Transverse colon (tissue), 4 donors: ENCODE measurements around the gene GTPBP4. TPM values are rescaled to one million over a fixed set of nuclear protein-coding genes. Genes with fewer than 3 reads are reported as not detected.
A peak's percentile ranks its signal among the peaks of the same experiment; 100 is the strongest.

Experiments used
- DNase-seq: peaks from one replicate; pipeline ENCODE4 v3.0.0-alpha.2; 2019
- H3K27ac ChIP-seq, 4 donors: fragments of 200-600 bp; sonication (generic); 2 replicates each; pipeline ENCODE4 v1.5.1; 2016 to 2018; ENCODE audit warnings: inconsistent platforms in 4 of 4
- H3K27me3 ChIP-seq: fragments of 200-600 bp; sonication (generic); 2 replicates; pipeline ENCODE4 v1.5.1; 2017; ENCODE audit warnings: inconsistent platforms
- H3K36me3 ChIP-seq, 4 donors: fragments of 200-600 bp; sonication (generic); 2 replicates each; pipeline ENCODE4 v1.5.1; 2017 to 2019; ENCODE audit warnings: inconsistent platforms in 4 of 4
- H3K4me1 ChIP-seq, 4 donors: fragments of 200-600 bp; sonication (generic); 2 replicates each; pipeline ENCODE4 v1.5.1; 2017 to 2020; ENCODE audit warnings: inconsistent platforms in 4 of 4
- H3K4me3 ChIP-seq, 4 donors: fragments of 200-600 bp; sonication (generic); 1 replicate in 1 of 4; 2 replicates in 3 of 4; pipeline versions ENCODE4 v1.5.1 to v1.6.1; 2017 to 2019; ENCODE audit warnings: inconsistent platforms in 4 of 4
- H3K9me3 ChIP-seq, 2 donors: fragments of 200-600 bp; sonication (generic); 2 replicates each; pipeline ENCODE4 v1.5.1; 2017 to 2019; ENCODE audit warnings: inconsistent platforms in 2 of 2
- CTCF ChIP-seq, 5 experiments: fragments of 200-600 bp in 3 of 5; fragments of 450-650 bp in 2 of 5; sonication (generic) in 3 of 5; IDR thresholded peaks; 1 replicate in 2 of 5; 2 replicates in 3 of 5; pipeline ENCODE4 v1.5.1; 2016 to 2017; ENCODE audit warnings: antibody characterized with exemption in 5 of 5, inconsistent platforms in 3 of 5, mild to moderate bottlenecking in 2 of 5, moderate library complexity in 1 of 5
- EP300 ChIP-seq: sonication (generic); formaldehyde crosslinking; IDR thresholded peaks from one replicate; pipeline ENCODE4 v1.6.1; 2017; ENCODE audit warnings: antibody characterized with exemption, low read depth
- POLR2A ChIP-seq: fragments of 450-650 bp; IDR thresholded peaks from one replicate; pipeline ENCODE4 v1.6.1; 2016; ENCODE audit warnings: antibody characterized with exemption, mild to moderate bottlenecking, moderate library complexity
- POLR2AphosphoS5 ChIP-seq, 3 donors: sonication (generic); formaldehyde crosslinking; IDR thresholded peaks; one replicate each; pipeline ENCODE4 v1.6.1; 2016; ENCODE audit warnings: antibody characterized with exemption in 3 of 3
- WGBS, 2 donors: methylation state at CpG; one replicate each; pipeline ENCODE4 v1.1.5; 2018; ENCODE audit warnings: low coverage in 1 of 2; 5-methylcytosine and 5-hydroxymethylcytosine counted together
- in situ Hi-C, 4 donors: fragments of 200-750 bp; cut with MboI; loops; one replicate each; pipeline versions ENCODE4 v1.15.0 to v1.15.1; 2017; ENCODE audit warnings: low sequenced_read_pairs in 3 of 4, low pct_ligation_motif_present in 1 of 4, low pct_unique_long_range_greater_than_20kb in 1 of 4
- intact Hi-C: fragments of 100-400 bp; cut with DNase I; formaldehyde crosslinking; loops from one replicate; pipeline ENCODE4 v1.15.1; 2023; ENCODE audit warnings: low total_unique reads
- total RNA-seq, 4 donors: library from RNA; depleted of rRNA; stranded (reverse); fragments of >200 nt; gene quantifications; one replicate each; pipeline ENCODE4 v1.1.0, GENCODE V29; 2016

GTPBP4 gene
- total RNA-seq, 4 donors from 2014 or later = 9.4 to 25.4 (median 17.1) TPM

- Histone ChIP-seq H3K4me1 (peaks cover 5 to 26% (median 16%) of the 10 kb centered on the region in 4 donors), H3K27me3 (no peaks in the 10 kb centered on the region), H3K36me3 (peaks cover 0 to 33% (median 13%) of the 10 kb centered on the region in 4 donors), H3K4me3 (no peak overlapping the region), H3K9me3 (no peaks in the 10 kb centered on the region), H3K27ac (peak overlapping the region in 3 of 4 donors; percentile 49 to 78 (median 56))
- 84 to 92% methylated on average over 5 to 6 of the region's 6 CpGs for WGBS, 2 donors
- in situ Hi-C loops = loop anchor here in 1 of 4 donors (10.0 kb wide), 1 partner anchor 61 kb away; the partner anchor contains the start of gene GTPBP4
- no peak for DNase-seq
- TF ChIP-seq CTCF (IDR thresholded peaks at IDR 0.05) (no peak), EP300 (no peak), POLR2A (no peak), POLR2AphosphoS5 (IDR thresholded peaks at IDR 0.05) (no peak)
- intact Hi-C loops = no loop called here
These were observed 57.2 kb downstream of the GTPBP4 start for GRCh38 chr10:1045415-1045814.

- Histone ChIP-seq H3K36me3 (peaks cover 0 to 8% (median 1%) of the 10 kb centered on the region in 4 donors), H3K4me1 (peaks cover 11 to 39% (median 23%) of the 10 kb centered on the region in 4 donors), H3K9me3 (no peaks in the 10 kb centered on the region), H3K27me3 (no peaks in the 10 kb centered on the region), H3K4me3 (peak overlapping the region; percentile 57 to 82 (median 73)), H3K27ac (peak overlapping the region; percentile 98 to 100 (median 99))
- TF ChIP-seq CTCF (IDR thresholded peaks at IDR 0.05) (no peak), EP300 (no peak), POLR2AphosphoS5 (IDR thresholded peaks at IDR 0.05) (no peak), POLR2A (no peak)
- in situ Hi-C loops = loop anchor here in 1 of 4 donors (10.0 kb wide), 1 partner anchor 63 kb away; the partner anchor contains the start of gene GTPBP4
- peak; percentile 36 for DNase-seq
- intact Hi-C loops = no loop called here
- WGBS, 2 donors = 1 to 3% methylated on average over 5 to 15 of the region's 15 CpGs
These were observed 59.7 kb downstream of the GTPBP4 start for GRCh38 chr10:1047937-1048336.

GRCh38 chr10:1048349-1048731 is 60.1 kb downstream of the GTPBP4 start:
- in situ Hi-C loops (loop anchor here in 1 of 4 donors (10.0 kb wide), 1 partner anchor 64 kb away; the partner anchor contains the start of gene GTPBP4), intact Hi-C loops (no loop called here)
- Histone ChIP-seq H3K36me3 (peaks cover 0 to 4% (median 0%) of the 10 kb centered on the region in 4 donors), H3K9me3 (no peaks in the 10 kb centered on the region), H3K4me3 (peak overlapping the region; percentile 57 to 82 (median 73)), H3K4me1 (peaks cover 11 to 39% (median 23%) of the 10 kb centered on the region in 4 donors), H3K27ac (peak overlapping the region; percentile 98 to 100 (median 99)), H3K27me3 (no peaks in the 10 kb centered on the region)
- peak; percentile 60 for DNase-seq
- TF ChIP-seq CTCF (IDR thresholded peaks at IDR 0.05) (no peak), POLR2A (no peak), EP300 (no peak), POLR2AphosphoS5 (IDR thresholded peaks at IDR 0.05) (no peak)
- 1% methylated on average over 33 of the region's 37 CpGs; no CpG with 5 or more reads in 1 of the 2 donors for WGBS, 2 donors

GRCh38 chr10:1048732-1049424 is 60.6 kb downstream of the GTPBP4 start, which contains the start of gene IDI1:
Gene IDI1, minus strand, starts transcription at chr10:1049119. Its CDS starts 116 bp downstream, at chr10:1049003.
- Histone ChIP-seq H3K4me1 (peaks cover 11 to 41% (median 23%) of the 10 kb centered on the region in 4 donors), H3K36me3 (no peaks in the 10 kb centered on the region), H3K27ac (peak within 1 kb of the TSS; percentile 98 to 100 (median 99)), H3K27me3 (no peaks in the 10 kb centered on the region), H3K4me3 (peak within 1 kb of the TSS; percentile 57 to 82 (median 73)), H3K9me3 (no peaks in the 10 kb centered on the region)
- intact Hi-C loops (no loop called here), in situ Hi-C loops (loop anchor here in 1 of 4 donors (10.0 kb wide), 1 partner anchor 64 kb away; the partner anchor contains the start of gene GTPBP4)
- peak; percentile 97 for DNase-seq
- WGBS, 2 donors = 1% methylated on average over 68 of the region's 83 CpGs; no CpG with 5 or more reads in 1 of the 2 donors
- TF ChIP-seq CTCF (IDR thresholded peaks at IDR 0.05) (peak in 1 of 5 experiments; percentile 25), POLR2AphosphoS5 (IDR thresholded peaks at IDR 0.05) (peak; percentile 94 to 98 (median 94)), POLR2A (peak; percentile 97), EP300 (no peak)
